ENCODE data around the gene KIAA1614.

DNA sequence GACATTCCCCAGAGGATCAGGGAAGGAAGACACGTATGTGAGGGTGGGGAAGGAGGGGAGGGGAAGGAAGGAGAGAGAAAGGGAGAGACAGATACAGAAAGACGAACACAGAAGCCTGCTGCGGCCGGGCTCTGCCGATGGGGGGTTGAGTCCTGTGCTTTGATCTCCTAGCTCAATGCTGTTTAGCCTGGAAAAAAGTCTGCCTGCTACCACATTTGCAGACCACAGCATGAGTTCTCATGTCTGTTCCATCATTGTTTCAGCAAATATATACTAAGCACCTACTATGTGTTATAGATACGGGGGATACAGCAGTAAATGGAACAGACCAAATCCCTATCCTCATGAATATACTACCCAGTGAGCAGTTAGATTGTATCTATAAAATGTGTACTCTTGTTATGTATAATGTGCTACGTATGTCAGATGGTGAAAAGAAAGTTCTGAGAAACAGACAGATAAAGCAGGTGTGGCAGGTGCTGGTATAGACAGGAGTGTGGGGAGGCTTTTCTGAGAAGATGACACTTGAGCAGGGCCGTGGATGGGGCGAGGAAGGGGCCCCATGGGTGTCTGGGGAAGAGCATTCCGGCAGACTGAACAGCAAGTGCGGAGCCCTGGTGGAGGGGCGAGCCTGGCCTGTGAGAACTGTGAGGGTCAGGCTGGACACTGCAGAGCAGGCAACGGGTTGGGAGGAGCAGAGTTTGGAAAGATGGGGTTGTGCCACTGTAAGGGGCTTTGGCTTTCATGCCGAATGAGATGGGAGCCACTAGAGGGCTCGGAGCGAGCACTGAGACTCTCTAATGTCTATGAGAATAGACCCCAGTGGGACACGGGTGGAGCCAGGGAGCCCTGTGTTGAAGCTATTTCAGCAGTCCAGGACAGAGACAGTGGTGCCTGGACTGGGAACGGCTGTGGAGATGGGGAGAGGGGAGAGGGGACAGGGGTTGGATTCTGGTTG lies 34.1 kb downstream of the KIAA1614 start:
- TF ChIP-seq, protein P1, sequence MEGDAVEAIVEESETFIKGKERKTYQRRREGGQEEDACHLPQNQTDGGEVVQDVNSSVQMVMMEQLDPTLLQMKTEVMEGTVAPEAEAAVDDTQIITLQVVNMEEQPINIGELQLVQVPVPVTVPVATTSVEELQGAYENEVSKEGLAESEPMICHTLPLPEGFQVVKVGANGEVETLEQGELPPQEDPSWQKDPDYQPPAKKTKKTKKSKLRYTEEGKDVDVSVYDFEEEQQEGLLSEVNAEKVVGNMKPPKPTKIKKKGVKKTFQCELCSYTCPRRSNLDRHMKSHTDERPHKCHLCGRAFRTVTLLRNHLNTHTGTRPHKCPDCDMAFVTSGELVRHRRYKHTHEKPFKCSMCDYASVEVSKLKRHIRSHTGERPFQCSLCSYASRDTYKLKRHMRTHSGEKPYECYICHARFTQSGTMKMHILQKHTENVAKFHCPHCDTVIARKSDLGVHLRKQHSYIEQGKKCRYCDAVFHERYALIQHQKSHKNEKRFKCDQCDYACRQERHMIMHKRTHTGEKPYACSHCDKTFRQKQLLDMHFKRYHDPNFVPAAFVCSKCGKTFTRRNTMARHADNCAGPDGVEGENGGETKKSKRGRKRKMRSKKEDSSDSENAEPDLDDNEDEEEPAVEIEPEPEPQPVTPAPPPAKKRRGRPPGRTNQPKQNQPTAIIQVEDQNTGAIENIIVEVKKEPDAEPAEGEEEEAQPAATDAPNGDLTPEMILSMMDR (conservative IDR thresholded peaks at IDR 0.05; ENCODE audit: low read length): no peak
- TF ChIP-seq EZH2phosphoT487 (IDR thresholded peaks at IDR 0.05; ENCODE audit: borderline replicate concordance, low read depth, low read length): no peak
